Ovary (tissue), 9 donors: Measurements from ENCODE around the gene RANBP9. TPM values are rescaled to one million over a fixed set of nuclear protein-coding genes. Genes with fewer than 3 reads are reported as not detected.

Experiments
- DNase-seq, 5 donors: peaks; one replicate each; pipeline ENCODE4 v3.0.0-alpha.2; 2019 to 2020
- H3K27ac ChIP-seq, 2 donors: fragments of 200-600 bp; one replicate each; pipeline versions ENCODE4 v1.5.1 to v1.8.0; 2019 to 2022
- H3K27me3 ChIP-seq: fragments of 200-600 bp; one replicate; pipeline ENCODE4 v1.8.0; 2022
- H3K36me3 ChIP-seq: fragments of 200-600 bp; sonication (generic); one replicate; pipeline ENCODE4 v1.5.1; 2019
- H3K4me1 ChIP-seq: one replicate; pipeline ENCODE4 v1.8.1; 2013; ENCODE audit warnings: mild to moderate bottlenecking, moderate library complexity; ENCODE audit not compliant: insufficient read depth
- H3K4me3 ChIP-seq: fragments of 200-600 bp; sonication (generic); one replicate; pipeline ENCODE4 v1.5.1; 2017
- H3K9me3 ChIP-seq, 2 donors: fragments of 200-600 bp in 1 of 2; sonication (generic) in 1 of 2; one replicate each; pipeline versions ENCODE4 v1.5.1 to v1.8.1; 2013 to 2019; ENCODE audit warnings: mild to moderate bottlenecking in 1 of 2, moderate library complexity in 1 of 2
- CTCF ChIP-seq, 3 donors: fragments of 450-650 bp in 2 of 3; fragments of 200-600 bp in 1 of 3; IDR thresholded peaks; one replicate each; pipeline versions ENCODE4 v1.5.1 to v1.8.0; 2016 to 2022; ENCODE audit warnings: antibody characterized with exemption in 3 of 3, mild to moderate bottlenecking in 1 of 3
- EP300 ChIP-seq: sonication (generic); formaldehyde crosslinking; IDR thresholded peaks from one replicate; pipeline ENCODE4 v1.6.1; 2017; ENCODE audit warnings: antibody characterized with exemption
- POLR2A ChIP-seq: fragments of 450-650 bp; IDR thresholded peaks from one replicate; pipeline ENCODE4 v1.6.1; 2017; ENCODE audit warnings: antibody characterized with exemption, mild to moderate bottlenecking, moderate library complexity
- WGBS, 3 donors: extraction: QIAGEN DNeasy Blood & Tissue Kit in 1 of 3; methylation state at CpG; one replicate each; pipeline versions ENCODE4 v1.1.5 to v1.1.7; 2013 to 2017; 5-methylcytosine and 5-hydroxymethylcytosine counted together
- intact Hi-C, 4 donors: fragments of 100-400 bp; cut with DNase I; formaldehyde crosslinking; loops; one replicate each; pipeline versions ENCODE4 v1.11.0 to v1.15.1; 2022 to 2023
- polyA plus RNA-seq, 2 donors: library from polyadenylated mRNA; stranded (reverse); fragments of 200-250 nt in 1 of 2; fragments of 350-450 nt in 1 of 2; fragmentation: Illumina TruSeq in 1 of 2; extraction: RNeasy Lipid Tissue Mini Kit (QIAGEN cat#74804) in 1 of 2; gene quantifications; one replicate each; pipeline ENCODE4 v1.2.3, GENCODE V29; 2013 to 2014
- total RNA-seq, 7 donors: library from RNA; depleted of rRNA in 2 of 7; stranded (reverse); fragments of >200 nt in 2 of 7; fragmentation: NEBNext Ultra II Directional in 3 of 7; extraction: Animal tissue kit (Norgen Biotek cat#: 25700) in 3 of 7; gene quantifications; one replicate each; pipeline versions ENCODE4 v1.1.0 to v1.2.4, GENCODE V29; 2016 to 2023
- donor health status: DM: no; HTN: no; CAD: no; lungs with moderate emphysema.
- donor health status: DM: no; HTN: no; CAD: no.
- donor health status: Bipolar disorder and iron deficiency.
- donor health status: DM: yes; HTN: yes; CAD: no.
- donor health status: DM: no; HTN: no; CAD: no.
- donor health status: DM: yes; HTN: yes; CAD: no.

RANBP9 gene
- total and polyA plus RNA-seq, 9 donors, result 24.8 to 50.6 (median 37.0) TPM

- WGBS, 3 donors, result 63 to 79% (median 76%) methylated on average over 4 of the region's 4 CpGs
- Histone ChIP-seq H3K36me3 (no peaks in the 10 kb centered on the region), H3K27ac (no peak overlapping the region), H3K4me3 (no peak overlapping the region), H3K4me1 (no peaks in the 10 kb centered on the region), H3K27me3 (no peaks in the 10 kb centered on the region), H3K9me3 (no peaks in the 10 kb centered on the region)
- TF ChIP-seq POLR2A (no peak), EP300 (no peak), CTCF (IDR thresholded peaks at IDR 0.05) (no peak)
- no peak for DNase-seq
- intact Hi-C loops, result no loop called here
Measured at GRCh38 chr6:13724182-13724581, 12.5 kb upstream of the RANBP9 start.

- Histone ChIP-seq H3K4me1 (no peaks in the 10 kb centered on the region), H3K27ac (no peak overlapping the region), H3K27me3 (no peaks in the 10 kb centered on the region), H3K4me3 (no peak overlapping the region), H3K9me3 (no peaks in the 10 kb centered on the region), H3K36me3 (no peaks in the 10 kb centered on the region)
- intact Hi-C loops, result no loop called here
- WGBS, 3 donors, result 84 to 90% (median 85%) methylated on average over 5 of the region's 5 CpGs
- no peak for DNase-seq
- TF ChIP-seq CTCF (IDR thresholded peaks at IDR 0.05) (no peak), POLR2A (no peak), EP300 (no peak)
Measured at GRCh38 chr6:13722880-13723279, 11.2 kb upstream of the RANBP9 start.

DNA sequence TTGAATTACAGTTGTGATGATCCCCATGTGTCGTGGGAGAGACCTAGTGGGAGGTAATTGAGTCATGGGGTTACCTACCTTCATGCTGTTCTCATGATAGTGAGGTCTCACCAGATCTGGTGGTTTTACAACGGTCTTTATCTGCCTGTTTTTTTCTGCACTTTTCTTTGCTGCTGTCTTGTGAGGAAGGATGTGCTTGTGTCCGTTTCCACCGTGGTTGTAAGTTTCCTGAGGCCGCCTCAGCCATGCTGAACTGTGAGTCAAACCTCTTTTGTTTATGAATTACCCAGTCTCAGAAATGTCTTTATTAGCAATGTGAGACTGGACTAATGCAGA lies 6.5 kb upstream of the RANBP9 start:
- H3K4me1 ChIP-seq, result peaks cover 1% of the 10 kb centered on the region
- TF ChIP-seq POLR2A (no peak), EP300 (no peak), CTCF (IDR thresholded peaks at IDR 0.05) (no peak)
- H3K27me3 ChIP-seq, result no peaks in the 10 kb centered on the region
- intact Hi-C loops, result loop anchor here in 2 of 4 donors (5.0 to 10.0 kb wide), 2 partner anchors 44 to 103 kb away; partner anchors contain the start of gene NOL7 (in 1 of the 2)
- no peak overlapping the region for H3K4me3 ChIP-seq
- H3K27ac ChIP-seq, result no peak overlapping the region
- DNase-seq, result no peak
- H3K9me3 ChIP-seq, result no peaks in the 10 kb centered on the region
- 77 to 88% (median 86%) methylated on average over 5 of the region's 5 CpGs for WGBS, 3 donors
- no peaks in the 10 kb centered on the region for H3K36me3 ChIP-seq

DNA sequence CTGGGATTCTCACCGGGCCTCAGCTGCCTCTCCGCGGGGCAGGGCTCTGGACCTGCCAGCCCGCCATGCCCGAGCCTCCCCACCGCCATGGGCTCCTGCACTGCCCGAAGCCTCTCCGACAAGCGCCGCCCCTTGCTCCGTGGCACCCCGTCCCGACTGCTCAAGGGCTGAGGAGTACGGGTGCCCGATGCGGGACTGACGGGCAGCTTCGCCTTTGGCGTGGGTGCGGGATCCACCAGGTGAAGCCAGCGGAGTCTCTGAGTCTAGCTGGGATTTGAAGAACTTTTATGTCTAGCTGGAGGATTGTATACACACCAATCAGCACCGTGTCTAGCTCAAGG lies 5.3 kb upstream of the RANBP9 start:
- Histone ChIP-seq H3K4me1 (peaks cover 1% of the 10 kb centered on the region), H3K36me3 (no peaks in the 10 kb centered on the region), H3K9me3 (no peaks in the 10 kb centered on the region), H3K27me3 (no peaks in the 10 kb centered on the region), H3K27ac (no peak overlapping the region), H3K4me3 (no peak overlapping the region)
- TF ChIP-seq POLR2A (no peak), EP300 (no peak), CTCF (IDR thresholded peaks at IDR 0.05) (no peak)
- intact Hi-C loops, result loop anchor here in 2 of 4 donors (5.0 to 10.0 kb wide), 2 partner anchors 45 to 102 kb away; partner anchors contain the start of gene NOL7 (in 1 of the 2)
- WGBS, 3 donors, result 93 to 98% (median 93%) methylated on average over 21 to 22 of the region's 22 CpGs
- no peak for DNase-seq
